Measurements from ENCODE around the gene RDM1.

Gene RDM1

GRCh38 chr17:35932586-35932985 lies 2.0 kb upstream of the RDM1 start:
- no peak for DNase-seq (ENCODE audit: low read depth, low spot score)

GRCh38 chr17:35931794-35932425 lies 1.3 kb upstream of the RDM1 start:
- DNase-seq (ENCODE audit: low read depth, low spot score), result no peak

- DNase-seq (ENCODE audit: low read depth, low spot score), result no peak
Observed at GRCh38 chr17:35927714-35928113, 2.9 kb downstream of the RDM1 start.

- DNase-seq (ENCODE audit: low read depth, low spot score), result no peak
Observed at GRCh38 chr17:35923609-35924114, 6.9 kb downstream of the RDM1 start.

- DNase-seq (ENCODE audit: low read depth, low spot score), result no peak
Observed at GRCh38 chr17:35920229-35920628, 10.3 kb downstream of the RDM1 start.

- no peak for DNase-seq (ENCODE audit: low read depth, low spot score)
Observed at GRCh38 chr17:35918665-35919064, 11.9 kb downstream of the RDM1 start.

GRCh38 chr17:35917519-35918213 lies 12.9 kb downstream of the RDM1 start:
- no peak for DNase-seq (ENCODE audit: low read depth, low spot score)

GRCh38 chr17:35915153-35915964 lies 15.2 kb downstream of the RDM1 start:
- DNase-seq (ENCODE audit: low read depth, low spot score), result no peak

GRCh38 chr17:35914354-35914753 lies 16.2 kb downstream of the RDM1 start:
- no peak for DNase-seq (ENCODE audit: low read depth, low spot score)

GRCh38 chr17:35913609-35914008 lies 17.0 kb downstream of the RDM1 start:
- no peak for DNase-seq (ENCODE audit: low read depth, low spot score)

- no peak for DNase-seq (ENCODE audit: low read depth, low spot score)
Observed at GRCh38 chr17:35912942-35913341, 17.6 kb downstream of the RDM1 start.

- DNase-seq (ENCODE audit: low read depth, low spot score), result no peak
Observed at GRCh38 chr17:35912339-35912912, 18.1 kb downstream of the RDM1 start.

GRCh38 chr17:35909408-35909807 lies 21.2 kb downstream of the RDM1 start:
- DNase-seq (ENCODE audit: low read depth, low spot score), result no peak

- DNase-seq (ENCODE audit: low read depth, low spot score), result no peak
Observed at GRCh38 chr17:35907691-35908090, 22.9 kb downstream of the RDM1 start.

- no peak for DNase-seq (ENCODE audit: low read depth, low spot score)
Observed at GRCh38 chr17:35906926-35907637, 23.5 kb downstream of the RDM1 start.

- DNase-seq (ENCODE audit: low read depth, low spot score), result no peak
Observed at GRCh38 chr17:35906191-35906925, 24.2 kb downstream of the RDM1 start.

- DNase-seq (ENCODE audit: low read depth, low spot score), result no peak
Observed at GRCh38 chr17:35903451-35903850, 27.1 kb downstream of the RDM1 start.

GRCh38 chr17:35901631-35902175 lies 28.9 kb downstream of the RDM1 start:
- no peak for DNase-seq (ENCODE audit: low read depth, low spot score)

GRCh38 chr17:35900708-35901480 lies 29.7 kb downstream of the RDM1 start:
- DNase-seq (ENCODE audit: low read depth, low spot score), result no peak

GRCh38 chr17:35900280-35900679 lies 30.3 kb downstream of the RDM1 start:
- no peak for DNase-seq (ENCODE audit: low read depth, low spot score)
